DMS114 treated with DMSO at 0.1 percent for 48 hours (cell line): ENCODE measurements around the gene SUCLA2.
"Not testable (repeated sequence)": the region's sequence is repeated elsewhere in the genome, so short reads cannot be mapped to it uniquely, and the experiment has no call there.

Source experiments
- DNase-seq: peaks from one replicate; lab custom pipeline; 2025; ENCODE audit not compliant: unreplicated experiment; lab: John Stamatoyannopoulos, UW

SUCLA2 gene

GRCh38 chr13:47997384-47997783 is 3.7 kb downstream of the SUCLA2 start:
- DNase-seq: no peak

- no peak for DNase-seq
Measured at GRCh38 chr13:47991859-47992258, 9.2 kb downstream of the SUCLA2 start.

DNA sequence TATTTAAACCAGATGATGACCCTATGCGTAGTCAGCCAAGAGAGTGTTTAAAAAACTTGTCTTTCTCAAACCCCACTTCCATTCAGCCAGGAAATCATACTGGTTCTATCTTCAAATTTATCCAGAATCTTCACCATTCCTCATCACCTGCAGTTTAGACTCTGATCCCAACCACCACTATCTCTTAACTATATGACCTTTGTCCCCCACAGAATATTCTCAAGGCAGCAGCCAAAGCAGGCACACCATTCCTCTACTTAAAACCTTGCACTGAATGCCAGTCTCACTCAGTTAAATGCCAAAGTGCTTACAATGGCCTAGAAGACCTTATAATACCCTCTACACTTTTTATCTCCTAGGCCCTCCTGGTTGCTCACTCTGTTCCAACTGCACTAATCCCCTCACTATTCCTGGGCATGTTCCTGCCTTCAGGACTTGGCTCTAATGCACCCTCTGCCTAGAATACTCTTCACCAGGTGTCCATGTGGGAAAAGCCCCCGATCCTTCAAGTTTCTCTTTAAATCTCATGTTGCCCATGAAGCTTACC is 10.1 kb downstream of the SUCLA2 start:
- DNase-seq: no peak

DNA sequence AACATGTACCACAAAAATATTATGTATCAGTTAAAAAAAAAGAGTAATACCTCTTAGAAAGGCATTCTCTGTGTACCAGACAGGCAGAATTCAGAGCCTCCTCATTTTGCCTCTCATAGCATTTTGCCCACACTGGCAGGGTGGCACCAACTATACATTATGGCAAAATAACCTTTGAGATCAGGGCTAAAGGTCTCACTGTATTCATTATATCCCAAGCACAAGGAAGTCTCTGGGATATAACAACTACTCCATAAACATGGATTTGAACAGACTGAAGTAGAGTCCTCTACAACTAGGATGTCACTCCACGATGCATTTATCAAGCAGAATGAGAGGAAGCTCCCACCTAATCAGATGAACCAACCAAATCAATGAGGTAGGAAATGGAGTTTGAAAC is 10.6 kb downstream of the SUCLA2 start:
- DNase-seq: no peak

GRCh38 chr13:47983070-47983469 is 18.0 kb downstream of the SUCLA2 start:
- no peak for DNase-seq

DNA sequence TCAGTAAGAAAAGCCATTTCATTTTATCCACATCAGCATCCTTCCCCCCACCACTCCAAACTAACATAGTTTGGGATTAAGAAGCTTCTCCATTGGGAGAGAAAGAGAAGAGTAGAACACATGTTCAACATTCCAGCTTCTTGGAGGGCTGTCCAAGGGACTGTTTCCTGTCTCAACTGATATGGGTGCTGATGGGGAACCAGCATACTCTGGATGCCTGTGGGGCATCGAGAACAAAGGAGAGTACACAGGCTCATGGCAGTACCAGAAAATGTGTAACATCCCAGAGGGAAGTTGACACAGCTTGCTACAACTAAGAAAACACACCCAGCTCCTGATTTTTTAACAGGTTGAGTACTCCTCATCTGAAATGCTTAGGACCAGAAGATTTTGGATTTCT is 24.7 kb downstream of the SUCLA2 start:
- DNase-seq: no peak

DNA sequence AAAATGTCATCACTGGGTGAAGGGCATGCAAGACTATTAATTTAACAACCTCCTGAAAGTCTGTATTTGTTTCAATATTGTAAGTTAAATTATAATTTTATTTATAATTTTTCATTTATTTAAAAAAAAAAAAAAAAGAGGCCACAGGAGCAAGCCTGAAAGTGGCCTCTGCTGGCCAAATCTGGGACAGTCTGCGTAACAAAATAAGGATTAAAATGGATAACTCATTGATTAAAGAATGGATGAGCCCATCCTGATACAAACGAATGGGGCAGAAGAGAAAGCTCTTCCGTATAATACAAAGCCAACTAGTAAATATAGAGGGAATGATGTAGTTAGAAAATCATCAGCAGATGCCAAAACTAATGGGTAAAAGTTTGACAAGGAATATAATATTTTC is 36.2 kb downstream of the SUCLA2 start:
- DNase-seq: no peak

GRCh38 chr13:47962237-47962636 is 38.8 kb downstream of the SUCLA2 start:
- DNase-seq: no peak

- DNase-seq: no peak
Measured at GRCh38 chr13:47959468-47960247, 41.4 kb downstream of the SUCLA2 start.

DNA sequence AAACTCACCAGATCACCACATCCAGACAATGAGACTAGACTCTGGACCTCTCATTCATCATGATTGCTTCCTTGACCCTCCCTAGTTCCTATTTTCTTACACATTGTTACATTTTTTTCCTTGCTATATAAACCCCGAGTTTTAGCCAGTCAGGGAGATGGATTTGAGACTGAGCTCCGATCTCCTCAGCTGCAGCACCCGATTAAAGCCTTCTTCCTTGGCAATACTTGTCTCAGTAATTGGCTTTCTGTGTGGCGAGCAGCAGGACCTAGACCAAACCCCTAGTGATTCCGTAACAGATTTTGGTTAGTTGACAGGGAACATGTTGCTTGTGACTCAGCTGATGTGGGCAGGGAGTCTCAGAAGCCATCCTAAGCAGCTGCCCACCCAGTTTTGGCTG is 44.0 kb downstream of the SUCLA2 start:
- no peak for DNase-seq

DNA sequence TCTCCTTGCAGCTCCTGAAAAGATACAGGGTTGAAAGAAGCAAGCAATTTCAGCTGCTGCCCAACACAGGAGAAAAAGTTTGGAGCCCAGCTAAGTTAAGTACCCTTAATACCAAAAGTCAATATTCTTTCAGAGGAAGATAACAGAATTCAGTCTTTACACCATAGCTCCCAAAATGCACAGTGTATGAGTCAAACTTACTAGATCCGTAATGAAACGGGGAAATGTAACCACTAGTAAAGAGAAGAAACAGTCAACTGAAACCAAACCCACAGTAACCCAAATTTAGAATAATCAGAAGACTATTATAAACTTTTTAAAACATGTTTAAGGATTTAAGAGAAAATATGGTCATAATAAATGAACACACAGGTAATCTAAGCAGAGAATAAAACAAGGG is 45.2 kb downstream of the SUCLA2 start:
- DNase-seq: no peak

GRCh38 chr13:47949799-47950198 is 51.3 kb downstream of the SUCLA2 start:
- no peak for DNase-seq

DNA sequence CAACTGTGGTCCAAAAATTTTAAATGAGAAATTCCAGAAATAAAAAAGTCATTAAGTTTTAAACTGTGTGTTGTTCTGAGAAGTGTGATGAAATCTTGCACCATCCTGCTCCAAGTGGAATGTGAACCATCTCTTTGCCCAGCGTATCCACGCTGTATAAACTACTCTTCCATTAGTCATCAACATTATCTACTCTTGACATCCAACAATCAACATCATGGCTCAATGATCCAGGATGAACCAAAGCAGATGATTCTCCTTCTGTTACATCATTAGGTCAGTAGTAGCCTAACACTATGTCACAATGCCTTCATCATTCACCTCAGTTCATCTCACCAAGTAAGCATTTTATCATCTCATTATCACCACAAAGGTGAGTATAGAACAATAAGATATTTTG is 55.3 kb downstream of the SUCLA2 start:
- no peak for DNase-seq

DNA sequence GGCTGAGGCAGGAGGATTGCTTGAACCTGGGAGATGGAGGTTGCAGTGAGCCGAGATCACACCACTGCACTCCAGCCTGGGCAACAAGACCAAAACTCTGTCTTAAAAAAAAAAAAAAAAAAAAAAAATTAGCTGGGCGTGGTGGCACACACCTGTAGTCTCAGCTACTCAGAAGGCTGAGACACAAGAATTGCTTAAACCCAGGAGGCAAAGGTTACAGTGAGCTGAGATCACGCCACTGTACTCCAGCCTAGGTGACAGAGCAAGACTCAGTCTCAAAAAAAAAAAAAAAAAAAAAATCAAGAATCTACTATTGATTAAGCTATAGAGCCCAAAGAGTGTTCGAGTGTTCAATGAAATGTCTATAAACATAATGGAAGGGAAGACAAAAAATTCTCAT is 55.9 kb downstream of the SUCLA2 start:
- not testable (repeated sequence) for DNase-seq

DNA sequence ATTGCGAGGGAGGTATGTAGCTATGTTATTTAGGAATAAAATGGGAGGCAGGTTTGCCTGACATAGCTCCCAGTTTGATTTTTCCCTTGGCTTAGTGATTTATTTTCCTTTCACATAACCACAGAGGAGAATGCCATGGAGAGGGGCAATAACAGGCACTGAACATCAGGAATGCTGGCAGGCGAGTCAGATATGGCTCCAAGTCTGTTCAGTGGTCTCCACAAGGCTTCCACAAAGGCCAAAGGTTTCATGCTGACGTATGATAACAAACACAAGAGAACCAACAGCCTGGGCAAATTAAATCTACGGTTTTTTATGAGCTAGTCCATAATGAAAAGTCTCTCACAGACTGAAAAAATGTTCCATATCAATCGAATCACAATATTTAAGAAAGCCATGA is 66.7 kb downstream of the SUCLA2 start:
- no peak for DNase-seq

- no peak for DNase-seq
Measured at GRCh38 chr13:47932950-47933923, 67.8 kb downstream of the SUCLA2 start.

DNA sequence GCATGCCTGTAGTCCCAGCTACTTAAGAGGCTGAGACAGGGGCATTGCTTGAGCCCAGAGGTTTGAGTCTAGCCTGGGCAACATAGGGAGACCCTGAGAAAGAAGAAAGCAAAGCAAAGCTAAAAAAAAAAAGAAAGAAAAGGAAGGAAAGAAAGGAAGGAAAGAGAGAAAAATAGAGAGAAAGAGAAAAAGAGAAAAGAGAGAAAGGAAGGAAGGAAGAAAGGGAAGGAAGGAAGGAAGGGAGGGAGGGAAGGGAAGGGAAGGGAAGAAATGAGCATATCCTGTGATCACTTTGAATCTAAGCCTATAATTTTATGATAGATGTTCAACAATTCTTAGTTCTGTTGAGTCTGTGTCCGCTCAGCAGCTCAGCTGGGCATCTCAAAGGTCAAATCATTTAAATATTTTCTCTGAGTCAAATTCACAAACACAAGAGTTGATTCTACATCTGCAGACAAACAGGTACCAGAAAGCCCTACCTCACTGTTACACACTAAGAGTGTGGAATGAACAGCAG is 70.4 kb downstream of the SUCLA2 start:
- DNase-seq: no peak

DNA sequence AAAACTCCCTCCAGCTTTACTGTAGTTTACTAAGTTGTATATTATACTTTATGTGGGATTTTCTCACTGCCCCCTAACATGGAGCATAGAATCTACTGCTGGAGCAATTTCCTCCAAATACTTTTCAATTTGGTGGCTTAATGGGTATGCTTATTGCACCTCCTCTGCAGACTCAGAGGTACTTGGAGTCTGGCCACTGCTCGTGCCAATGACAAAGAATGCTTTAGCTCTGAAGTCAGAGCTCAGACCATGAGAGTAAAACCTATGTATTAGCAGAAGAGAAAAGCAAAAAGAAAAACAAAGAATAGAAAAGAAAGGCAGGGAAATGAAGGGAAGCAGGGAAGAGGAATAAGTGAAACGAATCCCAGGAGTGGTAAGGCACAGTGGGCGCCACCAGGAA is 71.9 kb downstream of the SUCLA2 start:
- DNase-seq: no peak

GRCh38 chr13:47917022-47917574 is 84.0 kb downstream of the SUCLA2 start:
- no peak for DNase-seq

GRCh38 chr13:47908197-47908902 is 92.7 kb downstream of the SUCLA2 start:
- no peak for DNase-seq

GRCh38 chr13:47904891-47905290 is 96.2 kb downstream of the SUCLA2 start:
- no peak for DNase-seq
